ENCODE results near the gene ANP32A.

DNA sequence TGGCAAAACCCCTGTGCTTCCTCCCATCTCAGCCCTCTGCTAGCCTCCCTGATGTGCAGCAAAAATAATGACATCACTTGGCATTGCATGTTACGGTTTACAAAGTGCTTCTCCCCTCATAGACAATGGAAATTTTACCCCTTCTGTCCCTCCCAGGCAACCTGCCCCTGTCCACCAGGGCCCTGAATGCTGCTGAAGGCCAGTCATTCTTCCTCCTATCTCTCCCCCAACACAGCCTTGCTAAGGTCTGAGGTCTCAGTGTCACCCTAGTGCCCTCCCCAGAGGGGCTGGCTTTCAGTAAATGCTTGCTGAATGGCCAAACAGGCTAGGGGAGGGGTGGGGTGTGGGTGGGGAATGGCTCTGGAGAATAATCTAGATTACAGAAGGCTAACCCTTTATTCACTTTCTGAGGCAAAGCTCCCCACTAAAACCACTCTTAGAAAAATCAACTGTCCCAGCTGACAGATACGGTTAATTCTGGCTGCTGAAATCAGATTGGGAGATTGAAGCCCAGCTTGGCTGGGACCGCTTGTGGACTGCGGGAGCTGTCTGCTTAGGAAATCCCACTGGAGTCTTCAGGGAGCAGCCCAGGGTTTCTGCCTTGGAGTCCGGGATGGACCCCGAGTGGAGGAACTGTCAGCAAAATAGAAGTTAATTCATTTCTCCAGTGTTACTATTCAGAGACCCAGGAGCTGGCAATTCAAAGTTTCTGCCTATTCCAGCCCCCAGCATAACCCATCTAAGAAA, 22.9 kb downstream of the ANP32A start:
- no peak for TF ChIP-seq POLR2A (IDR thresholded peaks at IDR 0.05)
- TF ChIP-seq, protein P1, sequence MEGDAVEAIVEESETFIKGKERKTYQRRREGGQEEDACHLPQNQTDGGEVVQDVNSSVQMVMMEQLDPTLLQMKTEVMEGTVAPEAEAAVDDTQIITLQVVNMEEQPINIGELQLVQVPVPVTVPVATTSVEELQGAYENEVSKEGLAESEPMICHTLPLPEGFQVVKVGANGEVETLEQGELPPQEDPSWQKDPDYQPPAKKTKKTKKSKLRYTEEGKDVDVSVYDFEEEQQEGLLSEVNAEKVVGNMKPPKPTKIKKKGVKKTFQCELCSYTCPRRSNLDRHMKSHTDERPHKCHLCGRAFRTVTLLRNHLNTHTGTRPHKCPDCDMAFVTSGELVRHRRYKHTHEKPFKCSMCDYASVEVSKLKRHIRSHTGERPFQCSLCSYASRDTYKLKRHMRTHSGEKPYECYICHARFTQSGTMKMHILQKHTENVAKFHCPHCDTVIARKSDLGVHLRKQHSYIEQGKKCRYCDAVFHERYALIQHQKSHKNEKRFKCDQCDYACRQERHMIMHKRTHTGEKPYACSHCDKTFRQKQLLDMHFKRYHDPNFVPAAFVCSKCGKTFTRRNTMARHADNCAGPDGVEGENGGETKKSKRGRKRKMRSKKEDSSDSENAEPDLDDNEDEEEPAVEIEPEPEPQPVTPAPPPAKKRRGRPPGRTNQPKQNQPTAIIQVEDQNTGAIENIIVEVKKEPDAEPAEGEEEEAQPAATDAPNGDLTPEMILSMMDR (IDR thresholded peaks at IDR 0.05): no peak

Data from vagina (tissue), 2 donors.